CD4-positive, alpha-beta memory T cell (primary cell): Measurements from ENCODE around the gene GABPB1. TPM values are rescaled to one million over a fixed set of nuclear protein-coding genes. Genes with fewer than 3 reads are reported as not detected.

Experiments
- CTCF ChIA-PET: fragments of 350-600 bp; sonication (Branson Sonifier 250); formaldehyde crosslinking; loops from one replicate; lab custom pipeline; 2021; ENCODE audit warnings: inconsistent platforms; ENCODE audit not compliant: partially characterized antibody; lab: Charles Lee
- POLR2A ChIA-PET: fragments of 350-600 bp; sonication (Branson Sonifier 250); formaldehyde crosslinking; loops from one replicate; lab custom pipeline; 2021; ENCODE audit not compliant: partially characterized antibody; lab: Charles Lee
- DNase-seq, 5 donors: peaks; one replicate each; pipeline versions ENCODE4 v3.0.0 to v3.0.0-alpha.2; 2020 to 2022; ENCODE audit warnings: mixed read lengths in 1 of 5
- H3K27ac ChIP-seq: one replicate; pipeline ENCODE4 v1.7.0; 2013; ENCODE audit warnings: low read depth, low read length
- H3K27me3 ChIP-seq: 2 replicates; pipeline ENCODE4 v1.7.0; 2013; ENCODE audit warnings: mild to moderate bottlenecking, low read length, moderate library complexity; ENCODE audit not compliant: insufficient read depth
- H3K36me3 ChIP-seq: 2 replicates; pipeline ENCODE4 v1.7.0; 2013; ENCODE audit warnings: mild to moderate bottlenecking, low read length, moderate library complexity; ENCODE audit not compliant: insufficient read depth
- H3K4me1 ChIP-seq: 2 replicates; pipeline ENCODE4 v1.7.0; 2013; ENCODE audit warnings: mild to moderate bottlenecking, low read length, moderate library complexity; ENCODE audit not compliant: insufficient read depth
- H3K4me3 ChIP-seq, 2 donors: one replicate each; pipeline ENCODE4 v1.7.0; 2013; ENCODE audit warnings: low read length in 2 of 2, mild to moderate bottlenecking in 1 of 2
- H3K9me3 ChIP-seq, 2 donors: one replicate each; pipeline ENCODE4 v1.7.0; 2013; ENCODE audit warnings: low read length in 2 of 2, control low read depth in 1 of 2; ENCODE audit not compliant: control insufficient read depth in 1 of 2
- H3K27ac Mint-ChIP-seq, 7 donors: one replicate each; pipeline ENCODE4 v1.8.0; 2020 to 2021; ENCODE audit warnings: mixed read lengths in 7 of 7, mild to moderate bottlenecking in 6 of 7, inconsistent platforms in 3 of 7, moderate library complexity in 3 of 7
- H3K27me3 Mint-ChIP-seq, 2 donors: one replicate each; pipeline ENCODE4 v1.8.0; 2020 to 2021; ENCODE audit warnings: mixed read lengths in 2 of 2
- H3K36me3 Mint-ChIP-seq, 2 donors: one replicate each; pipeline ENCODE4 v1.8.0; 2020 to 2021; ENCODE audit warnings: mixed read lengths in 2 of 2, inconsistent platforms in 1 of 2, mild to moderate bottlenecking in 1 of 2
- H3K4me1 Mint-ChIP-seq, 4 donors: one replicate each; pipeline ENCODE4 v1.8.0; 2020 to 2021; ENCODE audit warnings: mixed read lengths in 4 of 4, mild to moderate bottlenecking in 1 of 4
- H3K4me3 Mint-ChIP-seq, 8 donors: one replicate each; pipeline ENCODE4 v1.8.0; 2020 to 2021; ENCODE audit warnings: mixed read lengths in 8 of 8, mild to moderate bottlenecking in 7 of 8, moderate library complexity in 6 of 8, inconsistent platforms in 3 of 8
- H3K9me3 Mint-ChIP-seq, 8 donors: one replicate each; pipeline ENCODE4 v1.8.0; 2020 to 2021; ENCODE audit warnings: mixed read lengths in 8 of 8, mild to moderate bottlenecking in 5 of 8, inconsistent platforms in 3 of 8, moderate library complexity in 1 of 8
- intact Hi-C: fragments of 100-400 bp; cut with micrococcal nuclease; formaldehyde crosslinking; loops from one replicate; pipeline ENCODE4 v1.15.1; 2023
- polyA plus RNA-seq, 2 donors: library from polyadenylated mRNA; unstranded; fragments of 300-500 nt; fragmentation: Illumina TruSeq; gene quantifications; one replicate each; pipeline ENCODE4 v1.2.3, GENCODE V29; 2021
- total RNA-seq, 2 experiments: library from RNA; stranded (reverse); gene quantifications; one replicate each; pipeline ENCODE4 v1.2.3, GENCODE V29; 2021

Gene GABPB1
- total and polyA plus RNA-seq, 4 experiments from 2014 or later: 15.1 to 31.6 (median 23.0) TPM

GRCh38 chr15:50248994-50249582 lies 105.9 kb downstream of the GABPB1 start:
- CTCF ChIA-PET: interaction anchor here (0.6 to 1.1 kb wide), 2 partner anchors 1035 to 1371 kb away, joined by 3 read pairs; partner anchors contain the start of gene EID1
- intact Hi-C loops: loop anchor here (5.0 kb wide), 1 partner anchor 1202 kb away; the partner anchor contains the start of gene SECISBP2L
- POLR2A ChIA-PET: interaction anchor here (1.2 to 4.2 kb wide), 3 partner anchors 102 to 1094 kb away, joined by 3 to 31 read pairs (median 4); partner anchors contain the start of genes COPS2 and GABPB1
- H3K9me3 ChIP-seq: no peaks in the 10 kb centered on the region
- Mint-ChIP-seq H3K27me3 (no peaks in the 10 kb centered on the region), H3K4me3 (peak overlapping the region in 3 of 8 donors; percentile 43 to 91 (median 52)), H3K4me1 (peaks cover 21 to 30% (median 26%) of the 10 kb centered on the region in 4 donors), H3K36me3 (no peaks in the 10 kb centered on the region), H3K9me3 (peaks cover 0 to 2% (median 0%) of the 10 kb centered on the region in 8 donors), H3K27ac (peak overlapping the region in 5 of 7 donors; percentile 15 to 93 (median 72))
- no peak overlapping the region for H3K27ac ChIP-seq
- DNase-seq: no peak
- peaks cover 20% of the 10 kb centered on the region for H3K4me1 ChIP-seq
- no peak overlapping the region for H3K4me3 ChIP-seq
- no peaks in the 10 kb centered on the region for H3K27me3 ChIP-seq
- H3K36me3 ChIP-seq: no peaks in the 10 kb centered on the region

GRCh38 chr15:50247819-50248655 lies 107.0 kb downstream of the GABPB1 start:
- Mint-ChIP-seq H3K27me3 (no peaks in the 10 kb centered on the region), H3K4me3 (peak overlapping the region; percentile 79 to 91 (median 85)), H3K27ac (peak overlapping the region; percentile 91 to 98 (median 96)), H3K9me3 (peaks cover 0 to 2% (median 0%) of the 10 kb centered on the region in 8 donors), H3K4me1 (peaks cover 21 to 30% (median 25%) of the 10 kb centered on the region in 4 donors), H3K36me3 (no peaks in the 10 kb centered on the region)
- no peaks in the 10 kb centered on the region for H3K36me3 ChIP-seq
- ChIA-PET POLR2A (interaction anchor here (0.9 to 4.2 kb wide), 6 partner anchors 14 to 1370 kb away, joined by 3 to 31 read pairs (median 3); partner anchors contain the start of genes COPS2, EID1, GABPB1 and GALK2), CTCF (interaction anchor here (0.6 to 1.1 kb wide), 2 partner anchors 1034 to 1370 kb away, joined by 3 read pairs; partner anchors contain the start of gene EID1)
- peak; percentile 51 to 64 (median 60) for DNase-seq
- H3K4me1 ChIP-seq: peaks cover 20% of the 10 kb centered on the region
- H3K27ac ChIP-seq: peak overlapping the region; percentile 45
- H3K4me3 ChIP-seq: peak overlapping the region in 1 of 2 donors; percentile 15
- H3K9me3 ChIP-seq: no peaks in the 10 kb centered on the region
- intact Hi-C loops: loop anchor here (5.0 kb wide), 1 partner anchor 1201 kb away; the partner anchor contains the start of gene SECISBP2L
- H3K27me3 ChIP-seq: no peaks in the 10 kb centered on the region

GRCh38 chr15:50246631-50247030 lies 108.4 kb downstream of the GABPB1 start:
- Histone ChIP-seq H3K36me3 (no peaks in the 10 kb centered on the region), H3K27me3 (no peaks in the 10 kb centered on the region), H3K4me1 (peaks cover 20% of the 10 kb centered on the region), H3K9me3 (no peaks in the 10 kb centered on the region), H3K27ac (no peak overlapping the region), H3K4me3 (no peak overlapping the region)
- Mint-ChIP-seq H3K36me3 (no peaks in the 10 kb centered on the region), H3K4me3 (peak overlapping the region in 2 of 8 donors; percentile 37 to 43), H3K27ac (peak overlapping the region in 2 of 7 donors; percentile 28 to 32), H3K9me3 (peaks cover 0 to 2% (median 0%) of the 10 kb centered on the region in 8 donors), H3K27me3 (no peaks in the 10 kb centered on the region), H3K4me1 (peaks cover 21 to 29% (median 24%) of the 10 kb centered on the region in 4 donors)
- ChIA-PET CTCF (no interaction called here), POLR2A (interaction anchor here (1.1 to 4.2 kb wide), 2 partner anchors 24 to 108 kb away, joined by 3 to 31 read pairs; partner anchors contain the start of gene GABPB1)
- intact Hi-C loops: loop anchor here (5.0 kb wide), 1 partner anchor 1199 kb away; the partner anchor contains the start of gene SECISBP2L
- no peak for DNase-seq

GRCh38 chr15:50244959-50245624 lies 109.9 kb downstream of the GABPB1 start:
- H3K36me3 ChIP-seq: no peaks in the 10 kb centered on the region
- no peaks in the 10 kb centered on the region for H3K27me3 ChIP-seq
- H3K4me3 ChIP-seq: no peak overlapping the region
- Mint-ChIP-seq H3K27ac (peak overlapping the region in 1 of 7 donors; percentile 13), H3K4me3 (peak overlapping the region in 1 of 8 donors; percentile 62), H3K36me3 (no peaks in the 10 kb centered on the region), H3K9me3 (peaks cover 0 to 2% (median 0%) of the 10 kb centered on the region in 8 donors), H3K27me3 (no peaks in the 10 kb centered on the region), H3K4me1 (peaks cover 21 to 27% (median 24%) of the 10 kb centered on the region in 4 donors)
- no peak overlapping the region for H3K27ac ChIP-seq
- CTCF ChIA-PET: no interaction called here
- no peak for DNase-seq
- POLR2A ChIA-PET: no interaction called here
- no peaks in the 10 kb centered on the region for H3K9me3 ChIP-seq
- intact Hi-C loops: loop anchor here (5.0 kb wide), 1 partner anchor 1198 kb away; the partner anchor contains the start of gene SECISBP2L
- H3K4me1 ChIP-seq: peaks cover 20% of the 10 kb centered on the region

- H3K4me3 ChIP-seq: no peak overlapping the region
- CTCF ChIA-PET: no interaction called here
- H3K4me3 Mint-ChIP-seq: no peak overlapping the region
- H3K9me3 Mint-ChIP-seq: peaks cover 0 to 2% (median 0%) of the 10 kb centered on the region in 8 donors
- H3K27ac Mint-ChIP-seq: no peak overlapping the region
- no peaks in the 10 kb centered on the region for H3K27me3 ChIP-seq
- H3K4me1 Mint-ChIP-seq: peaks cover 18 to 23% (median 21%) of the 10 kb centered on the region in 4 donors
- intact Hi-C loops: no loop called here
- no peak overlapping the region for H3K27ac ChIP-seq
- POLR2A ChIA-PET: no interaction called here
- DNase-seq: no peak
- no peaks in the 10 kb centered on the region for H3K27me3 Mint-ChIP-seq
- H3K4me1 ChIP-seq: peaks cover 17% of the 10 kb centered on the region
- H3K9me3 ChIP-seq: no peaks in the 10 kb centered on the region
- H3K36me3 ChIP-seq: no peaks in the 10 kb centered on the region
- H3K36me3 Mint-ChIP-seq: no peaks in the 10 kb centered on the region
These were observed 110.8 kb downstream of the GABPB1 start for GRCh38 chr15:50244153-50244552.

GRCh38 chr15:50241684-50242450 lies 113.1 kb downstream of the GABPB1 start:
- H3K36me3 Mint-ChIP-seq: no peaks in the 10 kb centered on the region
- H3K27ac Mint-ChIP-seq: no peak overlapping the region
- Histone ChIP-seq H3K36me3 (no peaks in the 10 kb centered on the region), H3K4me3 (no peak overlapping the region), H3K9me3 (no peaks in the 10 kb centered on the region), H3K4me1 (no peaks in the 10 kb centered on the region), H3K27ac (no peak overlapping the region), H3K27me3 (no peaks in the 10 kb centered on the region)
- no peaks in the 10 kb centered on the region for H3K27me3 Mint-ChIP-seq
- H3K9me3 Mint-ChIP-seq: peaks cover 0 to 2% (median 0%) of the 10 kb centered on the region in 8 donors
- DNase-seq: no peak
- POLR2A ChIA-PET: no interaction called here
- intact Hi-C loops: no loop called here
- peaks cover 2 to 3% (median 2%) of the 10 kb centered on the region in 4 donors for H3K4me1 Mint-ChIP-seq
- CTCF ChIA-PET: no interaction called here
- no peak overlapping the region for H3K4me3 Mint-ChIP-seq
